NOMO-1 treated with dmso at 0.1 percent for 144 hours (cell line): ENCODE data around the gene AGT.

Experiments
- DNase-seq: peaks from one replicate; lab custom pipeline; 2025; ENCODE audit not compliant: unreplicated experiment; lab: John Stamatoyannopoulos, UW

Gene AGT

DNA sequence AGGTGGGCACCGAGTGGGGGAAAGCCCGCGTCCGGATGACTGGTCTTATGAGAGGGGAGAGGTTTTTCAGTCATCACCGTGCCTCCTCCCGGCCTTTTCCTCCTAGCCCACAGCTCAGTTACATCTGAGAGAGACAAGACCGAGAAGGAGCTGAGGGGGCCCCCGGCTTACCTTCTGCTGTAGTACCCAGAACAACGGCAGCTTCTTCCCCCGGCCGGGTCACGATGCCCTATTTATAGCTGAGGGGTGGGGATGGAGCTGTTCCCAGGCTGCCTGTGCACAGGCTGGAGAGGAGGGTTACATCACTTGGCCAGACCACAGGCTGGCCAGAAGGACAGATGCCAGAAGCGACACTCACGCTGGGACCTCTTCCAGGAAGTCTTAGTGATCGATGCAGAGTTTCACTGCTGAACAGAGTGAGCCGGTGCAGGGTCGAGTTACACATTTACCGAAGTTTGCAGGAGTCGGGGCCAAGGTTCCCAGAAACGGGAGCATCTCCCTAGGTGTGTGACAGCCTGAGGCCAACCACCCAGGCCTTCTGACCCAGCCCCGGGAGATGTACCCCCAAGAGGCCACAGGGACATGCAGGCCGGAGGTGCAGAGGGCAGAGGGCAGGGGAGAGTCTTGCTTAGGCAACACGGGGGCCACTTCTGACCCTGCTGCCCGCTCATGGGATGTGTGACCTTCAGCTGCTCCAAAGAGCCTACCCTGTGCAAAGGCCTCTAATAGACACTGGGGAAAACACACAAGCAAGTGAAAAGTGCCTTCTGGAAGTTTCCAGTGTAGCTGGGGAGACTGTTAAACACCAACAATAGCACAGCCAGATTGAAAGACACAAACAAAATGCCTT lies at the start of gene AGT:
AGT (minus strand) TSS at position 208 of the 850 bp plus-strand sequence. CDS start 3,299 bp downstream, outside the sequence.
- peak; percentile 66 for DNase-seq

DNA sequence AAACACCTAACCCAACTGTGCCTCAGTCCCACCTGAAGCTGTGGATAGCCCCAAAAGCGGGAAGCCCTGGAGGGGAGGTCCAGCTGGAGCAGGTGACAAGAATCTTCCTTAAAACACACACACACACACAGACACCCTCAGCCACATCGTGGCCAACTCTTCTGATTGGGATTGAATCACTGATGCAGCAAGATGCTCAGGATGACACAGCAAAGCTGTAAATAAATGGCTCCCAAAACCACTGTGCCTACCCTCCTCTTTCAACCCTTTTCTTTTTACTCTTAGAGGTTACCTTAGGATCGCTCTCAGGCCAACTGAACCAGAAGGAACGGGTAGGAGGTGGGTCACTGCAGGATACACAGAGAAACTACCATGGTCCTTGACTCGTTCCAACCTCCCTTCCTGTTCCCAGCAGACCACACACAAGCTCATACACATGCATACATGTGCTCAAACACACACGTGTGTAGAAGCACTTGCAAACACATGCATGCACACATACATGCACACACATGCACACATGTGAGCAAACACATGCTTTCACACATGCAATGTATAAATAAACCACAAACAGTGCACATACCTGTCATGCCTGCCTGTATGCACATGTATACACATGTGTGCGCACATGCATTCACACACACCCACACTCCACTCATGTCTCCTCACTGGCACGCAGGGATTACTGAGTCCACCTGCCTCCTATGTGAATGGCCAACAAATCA lies 47.7 kb upstream of the AGT start:
- DNase-seq, result no peak

GRCh38 chr1:230760360-230760827 lies 46.5 kb upstream of the AGT start:
- no peak for DNase-seq

GRCh38 chr1:230759369-230760065 lies 45.6 kb upstream of the AGT start:
- DNase-seq, result no peak

GRCh38 chr1:230758709-230759368 lies 44.9 kb upstream of the AGT start:
- DNase-seq, result no peak

DNA sequence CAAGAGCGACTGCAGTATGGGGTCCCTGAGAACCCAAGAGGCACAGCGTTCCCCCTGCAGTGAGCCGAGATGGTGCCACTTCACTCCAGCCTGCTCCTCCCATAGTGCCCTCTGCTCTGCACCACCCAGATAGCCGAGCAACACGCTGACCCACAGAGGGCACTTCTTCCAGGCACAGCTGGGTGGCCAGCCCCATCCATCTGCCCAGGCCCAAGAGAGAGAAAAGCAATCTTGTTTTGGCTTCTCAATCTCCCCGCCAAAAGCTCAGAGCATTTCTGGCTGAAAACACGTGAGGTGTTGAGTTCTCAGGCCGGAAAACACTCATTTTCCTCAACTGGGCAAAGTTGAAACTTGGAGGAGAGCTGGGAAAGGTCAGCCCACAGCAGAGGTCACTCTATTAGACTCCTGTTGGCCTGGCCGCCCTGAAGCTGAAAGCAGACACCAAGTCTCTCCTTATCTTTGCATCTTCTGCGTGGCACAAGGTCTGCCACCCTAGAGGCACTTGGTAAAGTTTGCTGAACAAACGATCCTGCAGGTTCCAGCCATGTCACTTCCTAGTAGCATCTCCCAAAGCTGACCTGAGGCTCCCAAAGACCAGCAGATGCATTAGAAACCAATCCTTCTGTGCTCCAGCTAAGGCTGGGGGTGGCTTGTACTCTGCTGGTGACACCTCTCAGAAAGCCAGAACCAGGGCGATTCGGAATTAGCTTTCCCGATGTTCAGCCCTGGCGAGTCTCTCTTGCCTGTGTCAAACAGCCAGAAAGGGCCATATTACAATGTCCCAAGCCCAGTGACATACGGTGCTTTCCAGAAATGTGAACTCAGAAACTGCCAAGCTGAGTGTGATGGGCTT lies 44.2 kb upstream of the AGT start:
- no peak for DNase-seq

DNA sequence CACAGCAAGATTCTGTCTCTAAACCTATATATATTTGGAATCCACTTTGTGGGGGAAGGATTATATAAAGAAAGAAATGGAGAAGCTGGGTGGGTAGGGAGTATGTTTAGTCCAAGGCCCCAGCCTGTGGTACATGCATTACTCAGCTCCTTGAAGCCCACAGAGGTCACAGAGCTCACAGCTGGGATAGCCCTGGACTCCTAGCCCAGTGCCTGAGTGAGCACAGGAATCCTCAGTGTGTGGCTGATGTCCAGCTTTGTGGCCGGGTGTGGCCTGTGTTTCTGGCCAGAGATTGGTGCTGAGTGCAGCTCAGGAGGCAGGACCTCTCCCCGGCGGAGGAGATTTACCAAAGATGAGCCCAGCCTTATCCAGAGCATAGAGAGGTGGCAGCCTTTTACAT lies 40.9 kb upstream of the AGT start:
- no peak for DNase-seq

DNA sequence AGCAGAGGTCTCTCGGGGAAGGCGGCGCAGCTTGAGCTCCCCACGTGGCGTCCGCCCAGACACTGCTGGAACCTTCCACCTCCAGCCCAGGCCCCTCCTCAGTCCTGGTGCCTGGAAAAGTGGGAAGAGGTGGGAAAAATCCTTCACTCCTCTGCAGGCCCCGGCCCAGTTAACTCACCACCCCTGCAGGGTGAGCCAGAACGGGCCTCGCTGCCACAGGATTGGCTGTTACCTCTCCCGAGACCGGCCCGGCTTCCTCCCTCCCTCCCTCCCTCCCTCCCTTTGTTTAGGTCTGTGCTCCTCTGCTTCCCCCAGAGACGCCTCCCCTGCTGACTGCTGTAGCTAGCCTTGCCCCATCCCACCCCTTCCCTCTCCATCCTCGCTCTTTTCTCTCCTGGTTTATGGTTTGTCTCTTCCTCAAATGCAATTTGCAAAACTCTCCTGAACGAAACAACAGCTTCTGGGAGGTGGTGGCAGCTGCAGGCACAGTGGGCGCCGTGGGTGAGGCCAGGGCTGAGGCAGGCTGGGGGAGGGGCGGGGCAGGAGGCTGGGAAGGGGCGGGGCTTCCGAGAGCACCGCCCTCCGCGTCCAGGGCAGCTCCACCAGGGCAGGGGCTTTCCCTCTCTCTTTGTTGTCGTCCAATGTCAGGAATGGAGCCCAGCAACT lies 39.8 kb upstream of the AGT start:
- DNase-seq, result peak; percentile 16

DNA sequence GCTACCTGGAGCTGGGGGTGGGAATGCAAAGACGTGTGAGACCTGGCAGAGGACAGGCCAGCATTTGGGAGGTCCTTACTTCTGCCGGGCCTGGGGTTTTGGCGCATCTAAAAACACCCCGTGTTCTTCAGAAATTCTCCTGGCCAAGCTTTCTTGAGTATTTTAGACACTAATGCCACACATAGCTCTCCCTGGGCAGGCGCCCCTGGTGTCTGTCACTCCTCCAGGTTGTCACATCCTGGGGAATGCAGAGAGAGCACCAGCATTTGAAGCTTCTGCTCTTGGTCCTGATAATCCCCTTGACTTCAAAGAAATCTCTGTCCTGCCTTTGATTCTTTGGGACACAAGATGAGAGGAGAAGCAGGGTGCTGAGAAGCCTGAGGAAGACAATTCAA lies 39.3 kb upstream of the AGT start:
- DNase-seq, result no peak

DNA sequence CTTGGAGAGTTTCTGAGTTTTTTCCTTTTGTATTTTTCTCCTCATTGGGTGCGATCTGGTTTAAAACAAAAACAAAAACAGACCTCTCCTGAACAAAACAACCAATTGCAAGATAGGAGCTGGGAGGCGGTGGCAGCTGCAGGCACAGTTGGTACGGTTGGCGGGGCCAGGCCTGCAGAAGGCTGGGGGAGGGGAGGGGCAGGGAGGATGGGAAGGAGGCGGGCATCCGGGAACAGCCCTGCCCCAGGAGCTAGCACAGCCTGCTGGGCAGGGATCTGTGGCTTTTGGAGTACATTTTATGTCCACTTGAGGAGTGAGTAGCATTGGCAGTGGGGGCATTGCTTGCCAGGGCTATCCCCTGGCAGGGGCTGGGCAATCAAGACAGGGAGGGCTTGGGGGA lies 38.5 kb upstream of the AGT start:
- no peak for DNase-seq

DNA sequence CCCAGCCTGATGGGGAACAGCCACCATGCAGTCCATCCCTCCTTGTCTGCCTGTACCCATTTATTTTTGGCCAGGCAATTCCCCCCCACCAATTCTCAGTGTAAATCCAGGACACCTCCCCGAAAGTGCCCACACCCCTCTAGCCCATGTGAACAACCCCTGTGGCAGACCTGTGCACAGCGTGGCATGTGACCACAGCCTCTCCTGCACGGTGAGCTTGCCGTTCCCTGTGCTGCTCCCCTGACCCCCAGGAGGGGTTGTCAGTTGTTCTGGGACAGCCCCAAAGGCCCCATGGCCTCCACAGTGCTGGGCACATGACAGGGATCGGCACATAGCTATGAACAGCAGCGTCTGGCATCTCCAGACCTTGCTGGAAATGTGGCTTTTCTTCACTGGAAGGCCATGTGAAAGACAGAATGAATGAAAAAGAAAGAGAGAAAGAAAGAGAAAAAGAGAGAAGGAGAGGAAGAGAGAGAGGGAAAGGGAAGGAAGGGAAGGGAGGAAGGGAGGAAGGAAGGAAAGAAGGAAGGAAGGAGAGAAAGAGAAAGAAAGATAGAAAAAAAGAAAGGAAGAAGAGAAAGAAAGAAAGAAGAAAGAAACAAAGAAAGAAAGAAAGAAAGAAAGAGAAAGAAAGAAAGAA lies 37.2 kb upstream of the AGT start:
- no peak for DNase-seq

DNA sequence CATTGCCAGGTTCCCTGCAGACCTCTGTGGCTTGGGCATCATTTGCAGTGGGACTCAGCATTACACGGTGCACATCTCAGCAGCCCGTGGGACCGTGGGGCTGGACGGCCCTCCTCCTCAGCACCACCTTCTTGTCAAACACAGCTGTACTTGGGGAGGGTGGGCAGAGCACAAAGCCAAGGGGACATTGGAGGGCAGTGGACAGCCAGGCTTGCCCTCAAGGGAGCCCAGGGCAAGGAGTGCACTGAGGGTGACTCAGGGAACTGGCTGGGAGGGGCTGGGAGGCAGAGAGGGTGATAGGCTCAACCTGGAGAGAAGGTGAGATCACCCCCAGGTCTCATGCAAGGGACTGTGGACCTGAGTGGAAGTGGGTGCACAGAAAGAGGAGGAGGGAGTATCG lies 36.7 kb upstream of the AGT start:
- no peak for DNase-seq

- no peak for DNase-seq
These were observed 35.7 kb upstream of the AGT start for GRCh38 chr1:230749635-230750034.

DNA sequence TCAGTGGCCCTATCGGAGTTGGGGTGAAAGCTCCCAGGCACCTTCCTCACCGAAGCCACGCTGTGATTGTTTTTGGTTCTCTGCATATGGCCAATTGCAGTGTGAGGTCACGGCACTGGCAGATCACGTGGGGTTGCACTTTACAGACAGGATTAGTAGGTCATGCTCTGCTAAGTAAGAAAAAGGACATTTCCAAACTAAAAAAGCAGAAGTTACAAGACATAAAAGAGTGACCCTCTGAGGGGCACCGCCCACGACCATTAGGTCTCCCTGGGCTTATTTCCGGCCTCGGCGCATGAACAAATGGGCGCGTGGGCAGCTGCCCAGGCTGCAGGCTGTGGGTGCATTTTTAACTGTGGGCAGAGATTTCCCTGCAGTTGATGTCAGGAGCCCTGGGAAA lies 35.2 kb upstream of the AGT start:
- no peak for DNase-seq

GRCh38 chr1:230747890-230748800 lies 34.2 kb upstream of the AGT start:
- no peak for DNase-seq

- no peak for DNase-seq
These were observed 33.3 kb upstream of the AGT start, which contains the start of gene CAPN9 for GRCh38 chr1:230747127-230747730. TSS of gene CAPN9 (plus strand) at chr1:230747388. CDS start at chr1:230747497, 109 bp downstream.

- no peak for DNase-seq
These were observed 32.7 kb upstream of the AGT start for GRCh38 chr1:230746617-230747016.

DNA sequence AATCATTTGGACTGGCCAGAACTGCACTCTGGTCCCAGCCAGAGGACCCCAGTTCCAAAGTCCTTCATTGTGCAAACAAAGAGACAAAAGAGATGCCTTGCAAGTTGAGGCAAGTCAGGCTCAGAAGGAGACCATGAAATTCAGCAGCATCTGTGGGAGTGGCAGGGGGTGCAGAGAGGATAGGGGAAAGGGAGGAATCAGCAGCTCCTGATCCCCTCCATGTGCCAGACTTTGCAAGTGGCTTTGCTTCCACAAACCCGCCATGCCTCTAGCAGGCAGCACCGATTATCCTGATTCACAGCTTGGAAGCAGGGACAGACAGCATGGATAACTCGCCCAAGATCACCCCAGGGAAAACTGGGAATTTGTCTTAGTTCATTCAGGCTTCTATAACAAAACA lies 31.1 kb upstream of the AGT start:
- no peak for DNase-seq
